K562 (cell line): ENCODE results near the gene TBC1D16. TPM values are rescaled to one million over a fixed set of nuclear protein-coding genes. Genes with fewer than 3 reads are reported as not detected.

Experiments
- ATAC-seq: fragments of 200-7000 bp; cut with Tn5 transposase; 3 replicates; pipeline ENCODE4 v1.9.1; 2020; ENCODE audit warnings: moderate library complexity
- BruUV-seq: library from RNA; stranded (reverse); fragments of 400-500 nt; replicated peaks from 2 replicates; lab custom pipeline; 2021; lab: Mats Ljungman, UMichigan
- CTCF ChIA-PET: fragments of 300-600 bp; formaldehyde crosslinking; extraction: SDS; loops from one replicate; lab custom pipeline; 2021; ENCODE audit warnings: low intra/inter-chr PET ratio; lab: Yijun Ruan, JAX
- POLR2A ChIA-PET: fragments of 300-600, 350-650 bp; sonication (Branson Sonifier 250); formaldehyde crosslinking; extraction: SDS; loops from one replicate; lab custom pipeline; 2021; ENCODE audit warnings: antibody characterized with exemption, inconsistent platforms; lab: Yijun Ruan, JAX
- DNase-seq, 4 experiments: peaks; one replicate each; pipeline versions ENCODE4 v3.0.0 to v3.0.0-alpha.2; 2011 to 2018; ENCODE audit warnings: low spot score in 3 of 4, mixed read lengths in 3 of 4; ENCODE audit errors: extremely low read depth in 1 of 4
- FAIRE-seq: peaks from 2 replicates; lab custom pipeline; 2011; peaks lifted over from hg19 to GRCh38; lab: Jason Lieb, UNC
- H2AFZ ChIP-seq: 2 replicates; pipeline ENCODE4 v1.6.0; 2011; ENCODE audit warnings: low read depth, low read length, control low read depth, inconsistent platforms
- H3K27ac ChIP-seq: fragments of 200-600 bp; 3 replicates; pipeline ENCODE4 v1.8.0; 2011; ENCODE audit warnings: low read depth, mild to moderate bottlenecking, control low read depth, inconsistent platforms, low read length, moderate library complexity, mixed read lengths; ENCODE audit errors: extremely low read depth
- H3K27me3 ChIP-seq, 2 experiments: fragments of 300-600 bp in 1 of 2; 2 replicates in 1 of 2; 3 replicates in 1 of 2; pipeline versions ENCODE4 v1.6.0 to v1.8.0; 2011; ENCODE audit warnings: inconsistent platforms in 2 of 2, low read length in 2 of 2, mild to moderate bottlenecking in 1 of 2, mixed read lengths in 1 of 2, moderate library complexity in 1 of 2; ENCODE audit not compliant: control insufficient read depth in 2 of 2, insufficient read depth in 2 of 2
- H3K36me3 ChIP-seq: fragments of 300-600 bp; 3 replicates; pipeline ENCODE4 v1.8.0; 2011; ENCODE audit warnings: mild to moderate bottlenecking, low read length, inconsistent platforms; ENCODE audit not compliant: control insufficient read depth, insufficient read depth
- H3K4me1 ChIP-seq, 2 experiments: fragments of 200-600 bp in 1 of 2; replicated peaks in 1 of 2; 2 replicates in 1 of 2; 3 replicates in 1 of 2; pipeline versions ENCODE4 v1.5.1 to v1.8.0; 2011; ENCODE audit warnings: inconsistent platforms in 2 of 2, low read length in 2 of 2, mild to moderate bottlenecking in 1 of 2, mixed read lengths in 1 of 2, moderate library complexity in 1 of 2; ENCODE audit not compliant: control insufficient read depth in 2 of 2, insufficient read depth in 2 of 2
- H3K4me2 ChIP-seq: 2 replicates; pipeline ENCODE4 v1.6.1; 2011; ENCODE audit warnings: low read length, control low read depth, inconsistent platforms, mixed read lengths; ENCODE audit not compliant: insufficient read depth
- H3K4me3 ChIP-seq: fragments of 200-600 bp; sonication (generic), shearing (Covaris generic); 2 replicates; pipeline ENCODE4 v1.5.1; 2016; ENCODE audit warnings: control low read depth, inconsistent platforms
- H3K79me2 ChIP-seq: fragments of 200-600 bp; 3 replicates; pipeline ENCODE4 v1.8.0; 2011; ENCODE audit warnings: low read length, inconsistent platforms; ENCODE audit not compliant: control insufficient read depth, insufficient read depth
- H3K9ac ChIP-seq, 2 experiments: 2 replicates each; pipeline versions ENCODE4 v1.6.0 to v1.6.1; 2011; ENCODE audit warnings: low read depth in 2 of 2, low read length in 2 of 2, control low read depth in 1 of 2, inconsistent platforms in 1 of 2, mild to moderate bottlenecking in 1 of 2, mixed read lengths in 1 of 2; ENCODE audit not compliant: insufficient read depth in 1 of 2
- H3K9me1 ChIP-seq: one replicate; pipeline ENCODE4 v1.6.0; 2011; ENCODE audit warnings: inconsistent platforms, mild to moderate bottlenecking, low read length, moderate library complexity; ENCODE audit not compliant: control insufficient read depth, insufficient read depth
- H3K9me3 ChIP-seq: replicated peaks from 2 replicates; pipeline ENCODE4 v1.5.1; 2011; ENCODE audit warnings: low read depth, low read length, inconsistent platforms; ENCODE audit not compliant: control insufficient read depth, insufficient read depth
- H4K20me1 ChIP-seq: replicated peaks from 2 replicates; pipeline ENCODE4 v1.6.1; 2011; ENCODE audit warnings: low read length, inconsistent platforms, mixed read lengths; ENCODE audit not compliant: control insufficient read depth, insufficient read depth
- CBX2 ChIP-seq: fragments of 200-600 bp; sonication (generic); IDR thresholded peaks from one replicate; pipeline ENCODE4 v1.6.1; 2012; ENCODE audit warnings: mild to moderate bottlenecking, low read length, inconsistent platforms; ENCODE audit not compliant: insufficient read depth, poor library complexity, severe bottlenecking
- ELF2 ChIP-seq: fragments of 250-450 bp; sonication (Bioruptor Pico); IDR thresholded peaks from 2 replicates; pipeline ENCODE4 v1.5.0; 2021; ENCODE audit warnings: mild to moderate bottlenecking
- GATAD2A ChIP-seq: fragments of 450-650 bp; IDR thresholded peaks from 2 replicates; pipeline ENCODE4 v1.6.1; 2017
- HLTF ChIP-seq: fragments of 450-650 bp; IDR thresholded peaks from 2 replicates; pipeline ENCODE4 v1.6.1; 2016
- NONO ChIP-seq, 2 experiments: fragments of 200-400 bp in 1 of 2; fragments of 450-650 bp in 1 of 2; formaldehyde crosslinking in 1 of 2; IDR thresholded peaks; 2 replicates each; pipeline ENCODE4 v1.6.1; 2017; ENCODE audit warnings: low read depth in 2 of 2, mild to moderate bottlenecking in 2 of 2, moderate library complexity in 2 of 2, low read length in 1 of 2
- NR3C1 ChIP-seq: sonication (generic); formaldehyde crosslinking; IDR thresholded peaks from 2 replicates; pipeline ENCODE4 v1.8.1; 2022; ENCODE audit warnings: missing genetic modification reagents
- PHF20 ChIP-seq: fragments of 450-650 bp; IDR thresholded peaks from 2 replicates; pipeline ENCODE4 v1.6.1; 2018; ENCODE audit not compliant: partially characterized antibody
- RBFOX2 ChIP-seq: fragments of 200-400 bp; formaldehyde crosslinking; IDR thresholded peaks from 2 replicates; pipeline ENCODE4 v1.6.1; 2017; ENCODE audit warnings: low read depth, mild to moderate bottlenecking, low read length, moderate library complexity
- SNRNP70 ChIP-seq: fragments of 200-400 bp; formaldehyde crosslinking; optimal IDR thresholded peaks from 2 replicates; pipeline ENCODE3; 2017; ENCODE audit warnings: low read depth, low read length
- SRSF1 ChIP-seq: fragments of 200-400 bp; formaldehyde crosslinking; IDR thresholded peaks from 2 replicates; pipeline ENCODE4 v1.6.1; 2017; ENCODE audit warnings: mild to moderate bottlenecking, low read depth, low read length, moderate library complexity
- ZNF444 ChIP-seq: fragments of 250-450 bp; sonication (Bioruptor Pico); IDR thresholded peaks from 2 replicates; pipeline ENCODE4 v1.4.0; 2020; ENCODE audit warnings: mild to moderate bottlenecking, moderate library complexity
- ZNF780A ChIP-seq: fragments of 250-450 bp; sonication (Bioruptor Pico); IDR thresholded peaks from 2 replicates; pipeline ENCODE4 v1.5.0; 2021; ENCODE audit warnings: mild to moderate bottlenecking
- WGBS: fragments of 100-300 bp; shearing (Covaris generic); methylation state at CpG from one replicate; pipeline ENCODE4 v1.1.6; 2016; ENCODE audit warnings: low coverage, mixed read lengths; ENCODE audit not compliant: insufficient coverage; ENCODE audit errors: missing lambda C conversion rate; 5-methylcytosine and 5-hydroxymethylcytosine counted together
- in situ Hi-C: fragments of 300-500 bp; cut with MboI; formaldehyde crosslinking; loops from 4 replicates; pipeline ENCODE4 v1.15.0; 2018; ENCODE audit warnings: inconsistent platforms, mixed read lengths
- intact Hi-C: fragments of 100-400 bp; cut with micrococcal nuclease; formaldehyde crosslinking; loops from 2 replicates; pipeline ENCODE4 v1.14.2; 2022
- polyA plus RNA-seq, 8 experiments: library from polyadenylated mRNA; depleted of rRNA in 4 of 8; stranded (reverse) in 5 of 8; unstranded in 3 of 8; fragments of >200 nt; fragmentation: Nextera tagmentation in 2 of 8; fragmentation: Illumina TruSeq in 1 of 8; extraction: Ambion mirVana in 2 of 8; extraction: Trizol in 1 of 8; gene quantifications; 2 replicates each; pipeline versions ENCODE4 v1.2.1 to v1.2.3, GENCODE V29; 2011 to 2014; ENCODE audit warnings: inconsistent platforms in 1 of 8, missing spikeins in 1 of 8
- total RNA-seq, 7 experiments: library from RNA; depleted of rRNA in 6 of 7; stranded (reverse); fragments of >200 nt in 6 of 7; fragmentation: Illumina TruSeq in 2 of 7; extraction: Trizol in 2 of 7; gene quantifications; 2 replicates each; pipeline versions ENCODE4 v1.2.1 to v1.2.3, GENCODE V29; 2011 to 2021; ENCODE audit warnings: low replicate concordance in 1 of 7

TBC1D16 gene
- total and polyA plus RNA-seq, 9 of the 15 experiments (the other 6 are each of a cell fraction or from before 2014, with no cell fraction given) = 0.01 to 0.20 (median 0.03) TPM; not detected in 1

- H4K20me1 ChIP-seq = peaks cover 13% of the 10 kb centered on the region; the same call in 1 of the 2 replicates
- ChIA-PET POLR2A (no interaction called here), CTCF (no interaction called here)
- no peaks in the 10 kb centered on the region for H3K9me3 ChIP-seq
- H2AFZ ChIP-seq = no peak overlapping the region
- ATAC-seq (no peak), FAIRE-seq (no peak), DNase-seq (no peak)
- H3K4me3 ChIP-seq = no peak overlapping the region
- 2% methylated on average over 18 of the region's 18 CpGs for WGBS
- intact Hi-C loops (loop anchor here (10.0 kb wide), 2 partner anchors 122 to 172 kb away; no protein-coding TSS in a partner anchor), in situ Hi-C loops (no loop called here)
- H3K27me3 ChIP-seq = peaks cover 79 to 86% of the 10 kb centered on the region in 2 experiments
- TF ChIP-seq NR3C1 (CRISPR knock-in tag) = no peak
- no peak for TF ChIP-seq ZNF444 (CRISPR knock-in tag)
- no peak for TF ChIP-seq GATAD2A
- TF ChIP-seq NONO (IDR thresholded peaks at IDR 0.05; ENCODE audit: low read depth in 2 of 2, low read length in 1 of 2) = no peak
- no peak for TF ChIP-seq SRSF1
- TF ChIP-seq CBX2 = no peak
- no peak for TF ChIP-seq HLTF
- no peak for TF ChIP-seq RBFOX2
- no peak for TF ChIP-seq PHF20
- no peak for TF ChIP-seq SNRNP70
- no peak for TF ChIP-seq ELF2
- TF ChIP-seq ZNF780A = no peak
- no peak overlapping the region for H3K4me2 ChIP-seq
- no TSS peak for BruUV-seq
- H3K79me2 ChIP-seq = no peaks in the 10 kb centered on the region
- no peak overlapping the region for H3K9ac ChIP-seq
- no peaks in the 10 kb centered on the region for H3K36me3 ChIP-seq
- peaks cover 2 to 18% of the 10 kb centered on the region in 2 experiments; a peak in 2 of 5 replicates for H3K4me1 ChIP-seq
- H3K9me1 ChIP-seq = no peaks in the 10 kb centered on the region
- H3K27ac ChIP-seq = no peak overlapping the region
Measured at GRCh38 chr17:79977161-79977631, 58.5 kb downstream of the TBC1D16 start.
